ENCODE results near the gene INTS11.

INTS11 gene

DNA sequence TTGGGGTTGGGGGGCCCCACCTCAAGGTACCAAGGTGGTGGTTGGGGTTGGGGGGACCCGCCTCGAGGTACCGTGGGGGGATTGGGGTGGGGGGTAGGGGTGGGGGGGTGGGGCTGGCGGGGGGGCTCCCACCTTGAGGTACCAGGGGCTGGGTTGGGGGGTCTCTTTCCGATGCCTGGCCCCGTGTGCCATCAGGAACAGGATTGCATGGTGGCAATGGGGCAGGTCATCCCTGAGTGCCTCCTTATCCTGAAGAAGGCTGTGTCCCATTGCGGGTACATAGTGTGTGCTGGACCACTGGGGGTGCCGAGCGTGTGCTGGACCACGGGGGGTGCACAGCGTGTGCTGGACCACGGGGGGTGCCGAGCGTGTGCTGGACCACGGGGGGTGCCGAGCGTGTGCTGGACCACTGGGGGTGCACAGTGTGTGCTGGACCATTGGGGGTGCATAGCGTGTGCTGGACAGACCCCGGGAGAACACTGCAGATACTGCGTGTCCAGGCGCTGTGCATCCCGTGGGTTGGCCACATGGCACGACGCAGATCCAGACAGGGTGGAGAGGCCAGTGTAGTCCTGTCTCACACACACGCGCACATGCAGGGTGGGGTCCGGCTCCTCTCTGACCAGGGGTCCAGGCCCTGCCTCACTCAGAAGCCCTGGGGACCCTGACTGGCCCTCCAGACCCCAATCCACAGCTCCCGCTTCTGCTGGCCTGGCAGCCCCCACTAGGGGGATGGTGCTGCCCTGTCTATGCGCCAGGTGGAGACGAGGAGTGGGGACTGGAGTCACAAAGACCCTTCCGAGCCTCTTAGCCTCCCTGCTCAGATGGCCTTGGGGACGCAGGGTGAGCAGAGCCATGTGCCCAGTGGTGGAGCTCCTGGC lies 40.0 kb downstream of the INTS11 start:
- no peak for DNase-seq

DNA sequence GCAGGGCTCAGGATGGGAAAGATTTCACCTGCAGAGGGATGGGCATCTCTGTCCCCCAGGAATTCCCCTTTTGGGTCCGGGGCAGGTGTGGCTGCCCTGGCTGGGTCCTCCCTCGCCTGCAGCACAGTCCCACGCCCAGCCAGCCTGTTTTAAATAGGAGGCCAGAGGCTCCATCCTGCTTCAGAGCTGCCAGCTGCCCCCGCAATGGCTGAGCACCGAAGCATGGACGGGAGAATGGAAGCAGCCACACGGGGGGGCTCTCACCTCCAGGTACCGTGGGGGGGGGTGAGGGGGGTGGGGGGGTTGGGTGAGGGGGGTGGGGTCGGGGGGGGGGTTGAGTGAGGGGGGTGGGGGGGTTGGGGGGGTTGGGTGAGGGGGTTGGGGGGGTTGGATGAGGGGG lies 40.6 kb downstream of the INTS11 start:
- no peak for DNase-seq

DNA sequence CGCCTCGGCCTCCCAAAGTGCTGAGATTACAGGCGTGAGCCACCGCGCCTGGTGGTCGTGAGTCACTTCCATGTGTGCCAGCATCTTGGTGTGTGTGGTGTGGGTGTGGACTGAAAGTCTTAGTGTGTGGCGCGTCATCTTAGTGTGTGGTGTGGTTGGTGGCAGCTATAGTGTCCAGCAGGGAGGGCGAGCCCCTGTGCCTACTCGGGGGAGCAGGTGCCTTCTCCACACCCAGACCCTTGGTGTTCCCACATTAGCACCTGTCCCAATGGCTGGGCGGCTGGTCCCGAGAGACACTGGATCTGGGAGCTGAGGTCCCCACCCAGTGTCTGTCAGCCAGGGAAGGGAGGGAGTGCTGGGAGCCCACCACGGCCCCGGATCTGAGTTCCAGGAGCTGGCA lies 41.5 kb downstream of the INTS11 start:
- no peak for DNase-seq

DNA sequence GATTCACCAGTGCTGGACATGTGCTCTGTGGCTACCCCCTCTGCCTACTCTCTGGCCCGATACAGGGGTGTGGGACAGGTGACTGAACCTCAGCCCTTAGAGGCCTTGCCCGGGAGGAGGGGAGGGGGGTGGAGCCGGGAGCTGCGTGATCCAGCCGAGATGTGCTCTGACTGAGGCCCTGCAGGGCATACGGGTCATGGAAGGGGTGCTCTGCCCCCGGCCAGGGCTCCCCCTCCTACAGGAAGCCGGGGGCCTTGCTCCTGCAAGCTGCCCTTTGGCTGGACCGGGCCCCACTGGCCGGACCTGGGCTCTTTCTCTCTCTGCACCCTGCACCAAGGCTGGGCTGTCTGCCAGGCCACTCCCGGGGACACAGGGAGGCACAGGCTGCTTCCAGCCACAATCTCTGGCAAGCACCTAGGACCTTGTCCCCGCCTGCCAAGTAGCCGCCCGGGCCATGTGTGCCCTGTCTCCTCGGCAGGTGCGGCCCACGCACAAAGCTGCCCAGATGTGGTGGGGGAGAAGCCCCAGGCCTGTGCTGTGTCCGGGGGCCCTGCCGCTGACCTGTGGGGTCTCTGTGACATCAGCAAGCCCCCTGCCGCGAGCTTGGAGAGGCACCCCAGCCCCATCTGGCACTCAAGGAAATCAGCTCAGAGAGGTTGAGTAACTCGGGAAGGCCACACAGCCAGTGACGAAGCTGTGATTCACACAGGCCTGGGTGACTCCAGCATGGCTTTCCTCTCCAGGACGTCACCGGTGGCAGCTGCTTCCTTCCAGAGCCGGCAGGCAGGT lies 42.7 kb downstream of the INTS11 start:
- DNase-seq: no peak

DNA sequence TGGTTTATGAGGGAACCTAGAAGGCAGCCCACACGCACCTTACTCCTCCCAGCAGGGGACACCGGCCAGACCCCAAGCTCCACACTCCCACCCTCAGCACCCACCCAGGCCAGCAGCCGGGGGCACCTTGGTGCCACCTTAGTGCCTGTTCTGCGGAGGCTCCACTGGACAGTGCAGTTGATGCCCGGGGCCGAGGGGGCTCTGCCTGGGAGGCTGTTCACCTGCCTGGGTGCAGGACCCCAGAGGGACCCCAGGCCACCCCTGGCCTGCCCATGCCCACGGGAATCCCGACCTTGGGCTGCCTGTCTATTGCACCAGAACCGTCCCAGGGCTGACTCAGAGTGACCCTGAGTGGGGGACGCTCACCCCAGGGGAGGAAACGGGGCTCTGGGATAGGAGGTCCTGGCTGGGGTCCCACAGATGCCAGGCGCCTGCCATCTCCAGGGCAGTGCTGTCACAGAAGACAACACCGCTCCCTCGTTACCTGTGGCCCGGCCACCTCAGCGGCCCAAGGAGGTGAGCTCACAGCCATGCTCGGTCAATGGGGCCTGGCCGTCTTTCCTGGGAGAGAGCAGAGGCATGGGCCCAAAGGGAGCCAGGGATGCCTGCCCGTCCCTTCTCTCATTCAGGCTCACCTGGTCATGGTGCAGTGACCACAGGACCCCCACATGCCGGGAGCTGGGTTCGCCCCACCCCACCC lies 43.5 kb downstream of the INTS11 start:
- DNase-seq: no peak

DNA sequence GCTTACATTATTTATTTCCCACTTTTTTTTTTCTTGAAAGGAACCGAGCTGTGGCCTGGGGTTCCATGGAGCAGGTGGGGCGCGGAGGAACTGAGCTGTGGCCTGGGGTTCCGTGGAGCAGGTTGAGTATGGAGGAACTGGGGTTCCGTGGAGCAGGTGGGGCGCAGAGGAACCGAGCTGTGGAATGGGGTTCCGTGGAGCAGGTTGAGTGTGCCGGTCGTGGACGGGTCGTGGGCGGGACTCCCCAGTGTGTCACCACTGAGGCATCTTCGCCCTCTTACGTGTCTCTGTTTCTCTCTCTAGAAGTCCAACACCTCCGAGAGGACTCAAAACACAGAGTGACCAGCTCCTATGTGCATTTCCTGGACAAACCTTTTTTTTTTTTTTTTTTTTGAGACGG lies 45.4 kb downstream of the INTS11 start:
- no peak for DNase-seq

DNA sequence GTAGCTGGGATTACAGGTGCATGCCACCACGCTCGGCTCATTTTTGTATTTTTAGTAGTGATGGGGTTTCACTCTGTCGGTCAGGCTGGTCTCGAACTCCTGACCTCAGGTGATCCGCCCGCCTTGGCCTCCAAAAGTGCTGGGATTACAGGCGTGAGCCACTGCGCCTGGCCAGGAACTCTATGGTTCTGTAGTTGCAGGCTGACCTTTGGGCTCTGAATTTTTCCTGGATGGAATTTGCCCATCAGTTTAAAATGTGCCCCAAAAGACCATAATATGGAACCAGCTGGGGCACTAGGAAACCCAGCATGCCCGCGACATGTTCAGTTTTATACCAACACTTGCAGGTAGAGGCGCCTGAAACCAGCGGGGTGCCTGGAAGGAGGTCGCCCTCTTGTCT lies 45.8 kb downstream of the INTS11 start:
- no peak for DNase-seq

DNA sequence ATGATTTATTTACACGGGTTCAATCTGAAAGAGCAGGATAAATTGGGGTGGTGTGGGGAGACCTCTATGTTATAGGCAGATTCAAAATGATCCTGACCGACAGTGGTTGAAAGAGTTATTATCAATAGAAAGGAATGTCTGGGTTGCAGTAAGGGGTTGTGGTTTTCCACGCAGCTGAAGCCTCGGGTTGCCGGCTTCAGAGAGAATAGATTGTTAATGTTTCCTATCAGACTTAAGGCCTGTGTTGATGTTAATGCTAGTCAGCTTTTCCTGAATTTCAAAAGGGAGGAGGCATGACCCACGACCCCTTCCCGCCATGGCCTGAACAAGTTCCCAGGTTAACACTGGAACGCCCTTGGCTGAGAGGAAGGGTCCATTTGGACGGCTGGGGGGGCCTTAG lies 48.6 kb downstream of the INTS11 start:
- no peak for DNase-seq

DNA sequence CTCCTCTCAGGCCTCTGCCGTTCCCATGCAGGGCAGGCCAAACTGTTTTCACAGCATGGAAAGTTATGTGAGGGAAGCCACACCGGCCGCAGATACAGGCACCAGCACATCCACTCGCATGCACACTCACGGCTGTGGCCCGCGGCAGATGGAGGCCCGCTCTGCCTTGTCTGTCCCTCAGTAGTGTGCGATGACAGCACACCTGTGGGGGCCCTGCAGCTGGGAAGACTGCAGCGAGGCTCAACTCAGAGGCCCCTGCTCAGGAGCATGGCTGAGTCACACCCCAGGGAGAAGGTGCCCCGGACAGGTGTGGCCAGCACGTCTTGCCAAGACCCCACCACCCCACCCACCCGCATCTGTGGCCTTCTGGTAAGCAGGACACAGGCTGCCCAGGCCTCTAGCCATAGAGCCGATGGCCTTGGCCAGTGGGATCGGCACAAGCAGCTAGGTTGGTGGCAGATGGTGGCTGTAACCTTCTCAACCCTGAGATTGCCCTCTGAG lies 49.5 kb downstream of the INTS11 start:
- no peak for DNase-seq

DNA sequence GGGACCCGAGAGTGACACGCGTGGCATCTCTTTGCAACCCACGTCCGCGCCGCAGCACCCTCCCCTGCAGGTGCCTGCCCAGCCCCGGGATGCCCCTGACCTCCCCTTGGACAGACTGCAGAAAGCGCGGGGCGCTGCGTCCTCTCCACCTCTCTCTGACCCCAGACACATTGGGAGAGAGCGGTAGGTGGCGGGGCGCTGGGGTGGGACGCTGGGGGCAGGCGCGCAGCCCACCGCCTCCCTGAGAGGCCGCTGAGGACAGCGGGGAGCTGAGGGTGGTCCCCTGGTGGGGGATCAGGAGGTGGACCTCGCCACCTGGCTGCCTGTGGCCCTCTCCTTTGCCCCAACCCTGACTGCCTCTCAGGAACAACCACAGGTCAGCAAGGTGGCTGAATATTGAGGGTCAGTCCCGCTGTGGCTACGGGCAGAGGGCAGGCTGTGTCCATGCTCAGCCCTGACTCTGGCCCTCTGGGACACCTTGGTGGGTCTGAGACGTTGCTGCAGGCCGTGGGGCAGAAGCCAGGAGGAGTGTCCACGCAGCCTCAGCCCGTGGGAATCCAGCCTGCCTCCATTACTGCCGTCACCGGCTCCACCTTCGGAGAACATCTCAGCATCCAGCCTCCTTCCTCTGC lies 50.0 kb downstream of the INTS11 start:
- DNase-seq: no peak

DNA sequence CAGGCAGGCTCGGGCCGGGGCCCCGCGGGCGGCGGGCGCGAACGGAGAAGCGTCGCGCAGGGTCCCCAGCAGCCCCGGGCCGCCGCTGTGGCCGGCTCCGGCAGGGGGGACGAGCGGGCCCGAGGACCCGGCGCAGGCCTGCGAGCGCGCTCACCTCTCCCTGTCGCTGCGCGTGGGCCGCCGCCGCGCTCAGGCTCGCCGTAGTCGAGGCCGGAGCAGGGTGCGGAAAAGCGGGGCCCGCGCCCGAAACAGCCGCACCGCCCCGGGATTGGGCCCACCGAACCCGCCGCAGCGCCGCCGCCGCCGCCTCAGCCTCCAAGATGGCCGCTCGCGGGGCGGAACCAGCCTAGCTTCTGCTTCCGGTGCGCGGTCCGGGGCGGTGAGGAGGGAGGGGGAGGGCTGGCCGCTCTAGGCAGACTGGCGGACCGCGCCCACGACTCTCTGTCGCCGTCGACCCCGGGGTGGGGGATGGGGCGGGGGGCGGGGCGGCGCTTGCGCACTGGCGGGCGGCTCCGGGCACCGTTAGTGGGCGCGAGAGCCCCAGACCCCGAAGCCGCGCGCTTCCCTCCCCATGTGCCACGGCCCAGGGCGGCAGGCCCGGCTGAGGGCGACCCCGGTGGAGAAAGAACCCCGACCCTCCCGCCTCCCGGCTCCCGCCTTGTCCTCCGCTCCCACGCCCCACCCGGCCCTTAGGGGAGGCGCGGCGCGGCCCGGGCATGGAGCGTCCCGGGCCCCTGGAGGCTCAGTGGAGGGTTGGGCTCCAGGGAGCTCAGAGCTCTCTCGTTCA lies 50.8 kb downstream of the INTS11 start, which contains the start of gene UBE2J2:
UBE2J2 (minus strand) TSS at position 343 of the 787 bp plus-strand sequence. CDS start 5,862 bp downstream, outside the sequence.
- peak; percentile 91 for DNase-seq

DNA sequence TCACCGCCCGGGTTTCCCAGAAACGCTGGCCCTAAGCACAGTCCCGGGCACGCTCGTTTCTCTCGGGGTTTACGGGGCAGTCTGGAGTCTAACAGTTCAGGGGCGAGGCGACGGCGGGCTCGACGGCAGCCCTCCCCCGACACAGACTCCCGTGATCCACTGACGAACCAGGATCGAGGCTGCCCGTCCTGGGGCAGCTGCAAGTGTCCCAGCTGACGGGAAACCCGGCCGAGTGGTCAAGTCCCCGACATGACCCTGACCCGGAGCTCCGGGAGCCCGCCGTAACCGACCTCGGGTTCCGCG lies 51.3 kb downstream of the INTS11 start:
- DNase-seq: no peak

DNA sequence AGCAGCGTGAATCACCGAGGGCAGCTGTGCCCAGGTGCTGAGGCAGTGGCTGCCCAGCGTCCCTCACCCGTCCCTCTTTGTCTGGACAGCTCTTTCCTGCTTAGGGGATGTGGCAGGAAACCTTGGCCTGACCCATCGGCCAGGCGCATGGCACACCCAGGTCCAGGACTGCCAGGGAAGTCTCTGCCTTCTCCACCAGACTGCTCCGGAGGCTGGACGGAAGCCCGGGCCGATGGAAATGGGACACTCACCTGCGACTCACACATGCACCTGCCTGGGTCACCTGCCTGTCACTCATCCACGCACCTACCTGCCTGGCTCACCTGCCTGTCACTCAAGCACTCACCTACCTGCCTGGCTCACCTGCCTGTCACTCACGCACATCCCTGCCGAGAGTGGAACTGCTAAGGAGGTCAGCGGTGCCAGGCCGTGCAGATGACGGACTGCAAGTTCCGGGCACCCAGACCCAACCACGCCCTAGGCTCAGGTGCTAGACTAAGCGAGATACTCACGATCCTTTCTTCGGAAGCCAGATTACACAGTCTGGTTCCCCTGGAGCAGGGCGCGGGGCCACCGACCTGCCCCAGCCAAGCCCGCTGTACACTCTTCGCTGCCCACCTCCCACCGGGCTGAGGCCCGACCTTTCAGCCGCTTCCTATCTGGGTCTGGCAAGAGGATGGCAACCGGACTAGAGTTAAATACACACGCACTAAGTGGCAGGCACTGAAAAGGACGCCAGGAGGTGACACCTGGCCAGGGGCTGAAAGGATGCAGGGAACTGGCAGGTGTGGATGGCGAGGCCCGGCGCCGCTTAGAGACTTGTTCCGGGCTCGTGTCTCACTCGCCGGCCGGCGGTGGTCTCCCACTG lies 51.9 kb downstream of the INTS11 start:
- no peak for DNase-seq

DNA sequence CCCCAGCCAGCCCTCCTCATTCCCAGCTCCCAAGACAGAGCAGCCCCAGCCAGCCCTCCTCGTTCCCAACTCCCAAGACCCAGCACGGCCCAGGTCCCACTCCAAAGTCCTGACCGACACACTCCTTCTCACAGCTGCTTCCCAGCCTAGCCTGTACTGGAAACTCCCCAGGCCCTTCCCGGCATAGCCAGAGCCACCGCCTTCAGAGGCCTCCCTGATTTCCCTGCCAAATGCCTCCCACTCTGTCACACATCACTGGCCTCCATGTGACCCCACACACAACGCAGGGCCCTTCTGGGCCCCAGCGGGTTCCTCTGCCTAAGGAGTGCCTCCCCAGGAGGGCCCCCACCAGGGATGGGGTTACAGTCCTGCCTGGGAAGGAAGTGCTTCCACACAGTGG lies 53.6 kb downstream of the INTS11 start:
- no peak for DNase-seq

DNA sequence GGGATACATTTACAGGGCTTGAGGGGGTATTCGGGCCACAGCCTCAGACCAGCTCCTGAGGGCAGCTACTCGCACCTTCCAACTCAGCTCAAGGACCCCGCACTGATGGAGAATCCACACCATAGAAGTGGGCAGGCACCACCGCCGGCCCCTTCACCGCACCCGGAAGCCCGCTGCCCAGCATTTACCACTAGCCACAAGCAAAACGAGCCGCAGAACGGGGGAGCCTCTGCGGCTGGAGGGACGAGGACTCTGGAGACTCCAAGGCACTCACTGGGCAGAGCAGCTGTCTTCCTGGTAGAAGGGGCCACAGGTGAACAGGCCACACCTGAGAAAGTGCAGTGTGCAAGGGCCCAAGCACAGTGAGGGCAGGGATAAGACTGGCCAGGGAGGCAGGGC lies 56.2 kb downstream of the INTS11 start:
- no peak for DNase-seq

DNA sequence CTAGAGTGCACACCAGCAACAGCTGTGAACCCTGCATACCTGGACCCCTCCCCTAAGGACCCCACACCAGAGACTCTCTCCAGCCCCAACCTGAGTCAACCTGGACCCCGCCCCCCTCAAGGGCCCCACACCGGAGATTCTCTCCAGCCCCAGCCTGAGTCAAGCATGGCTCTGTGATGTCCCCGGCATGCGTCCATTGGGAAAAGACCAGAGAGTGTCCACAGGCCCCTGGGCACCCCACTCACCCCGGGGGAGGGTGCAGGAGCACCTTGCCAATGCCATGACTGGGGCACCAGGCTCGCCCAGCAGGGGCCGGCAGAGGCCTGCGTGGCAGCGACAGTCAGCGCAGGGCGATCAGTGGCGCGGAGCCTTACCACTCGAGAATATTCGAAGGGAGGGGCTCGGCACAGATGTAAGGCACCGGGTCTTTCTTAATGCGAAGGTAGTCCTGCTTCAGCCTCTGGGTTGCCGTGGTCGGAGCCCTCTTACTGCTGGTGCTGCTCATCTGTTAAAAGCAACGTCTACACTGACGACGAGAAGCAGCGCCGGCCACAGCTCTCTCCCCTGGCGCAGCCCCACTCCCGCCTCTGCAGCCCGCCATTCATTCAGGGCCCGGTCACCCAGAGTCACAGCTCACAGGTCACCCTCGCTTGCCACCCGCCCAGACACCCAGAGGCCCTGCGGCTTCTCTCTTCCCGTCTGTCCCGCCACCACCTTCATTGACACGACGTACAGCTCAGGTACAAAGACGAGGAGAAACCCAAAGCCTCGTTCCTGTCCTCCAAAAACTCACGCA lies 56.8 kb downstream of the INTS11 start:
- no peak for DNase-seq

DNA sequence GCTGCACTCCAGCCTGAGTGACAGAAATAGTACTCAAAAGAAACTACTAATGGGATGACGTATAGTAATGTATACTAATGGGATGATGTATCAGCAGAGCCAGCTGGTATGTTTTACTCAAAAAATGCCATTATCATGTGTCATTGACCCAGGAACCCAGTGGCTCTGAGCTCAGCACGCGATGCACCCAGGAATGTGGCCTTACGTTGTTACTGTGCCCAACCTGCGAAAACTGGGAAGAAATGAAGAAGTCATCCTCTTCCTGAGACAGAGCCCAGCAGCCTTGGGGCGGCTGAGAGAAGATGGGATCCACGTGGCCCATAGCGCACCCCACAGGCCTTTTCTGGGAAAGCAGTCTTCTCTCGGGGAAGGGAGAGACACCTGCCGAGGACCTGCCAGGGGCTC lies 59.6 kb downstream of the INTS11 start:
- DNase-seq: no peak

DNA sequence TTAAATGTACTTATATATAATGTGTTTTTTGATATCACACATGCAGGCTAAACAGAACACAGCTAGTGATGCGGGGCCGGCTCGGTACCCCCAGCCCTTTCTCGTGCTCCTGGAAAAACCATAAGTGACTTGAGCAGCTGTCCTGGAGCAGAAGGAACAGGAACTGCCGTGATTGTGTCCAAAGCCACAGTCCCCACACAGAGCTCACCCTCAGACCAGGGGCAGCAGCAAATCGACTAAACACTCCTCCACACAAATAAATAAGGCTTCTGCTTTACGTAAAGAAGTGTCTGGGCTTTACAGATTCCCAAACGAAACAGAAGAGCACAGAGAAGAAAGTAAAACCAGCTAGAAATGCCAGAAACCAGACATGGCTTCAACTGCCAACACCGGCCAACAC lies 60.4 kb downstream of the INTS11 start:
- DNase-seq: no peak

DNA sequence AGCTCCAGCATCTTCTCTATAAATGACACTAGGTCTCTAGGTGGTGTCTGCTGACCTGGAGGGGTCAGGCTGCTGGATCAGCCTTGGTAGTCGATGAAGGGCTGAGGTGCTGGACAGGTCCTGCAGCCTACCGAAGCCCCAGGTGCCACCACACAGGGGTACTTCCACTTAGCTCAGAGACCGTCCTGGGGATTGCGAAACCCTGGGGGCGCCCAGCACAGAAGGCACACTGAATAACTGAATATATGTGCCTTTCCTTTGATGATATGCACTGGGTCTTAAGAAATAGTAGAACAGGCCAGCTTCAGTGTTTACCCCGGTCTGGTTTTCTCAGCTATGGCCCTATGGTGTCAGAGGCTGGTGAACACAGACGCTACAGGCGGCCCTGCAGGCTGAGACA lies 61.7 kb downstream of the INTS11 start:
- no peak for DNase-seq

DNA sequence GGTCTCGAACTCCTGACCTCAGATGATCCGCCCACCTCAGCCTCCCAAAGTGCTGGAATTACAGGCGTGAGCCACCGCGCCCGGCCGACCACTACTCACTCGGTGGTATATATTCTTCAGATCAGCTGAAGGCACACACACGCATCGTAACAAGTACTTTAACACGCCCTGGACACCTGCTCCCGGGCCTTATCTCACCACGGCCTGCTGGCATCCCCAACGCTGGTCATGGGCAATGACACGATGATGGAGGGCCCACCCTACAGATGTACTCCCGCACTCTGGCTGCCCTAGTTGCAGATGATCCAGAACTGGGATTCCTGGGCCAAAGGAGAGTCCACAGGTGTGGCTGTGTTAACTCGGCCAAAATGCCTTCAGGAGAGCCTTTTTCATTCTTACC lies 62.4 kb downstream of the INTS11 start:
- DNase-seq: no peak

Measured in NCI-H2171 (cell line).